ENCODE results near the gene OR10J4.

OR10J4 gene

GRCh38 chr1:159459551-159459950 is 27.5 kb downstream of the OR10J4 start:
- H3K9me3 ChIP-seq (ENCODE audit: insufficient read depth, low read length) = peaks cover 21% of the 10 kb centered on the region
- TF ChIP-seq SUZ12 (IDR thresholded peaks at IDR 0.05; ENCODE audit: extremely low read depth, insufficient read depth, insufficient read length) = no peak
- TF ChIP-seq YY1 (IDR thresholded peaks at IDR 0.05; ENCODE audit: insufficient read depth, insufficient read length) = no peak
- no peak for TF ChIP-seq ZNF274 (IDR thresholded peaks at IDR 0.05; ENCODE audit: low read depth, low read length)
- no peaks in the 10 kb centered on the region for H3K27me3 ChIP-seq (ENCODE audit: insufficient read depth, insufficient read length)
- no peak for DNase-seq (ENCODE audit: low read depth, low spot score)
- no peak overlapping the region for H3K9ac ChIP-seq (ENCODE audit: insufficient read length, low read depth)
- H3K36me3 ChIP-seq (ENCODE audit: insufficient read depth, insufficient read length, low read length) = no peaks in the 10 kb centered on the region
- H3K4me1 ChIP-seq (ENCODE audit: insufficient read depth, insufficient read length) = no peaks in the 10 kb centered on the region
- no peak overlapping the region for H3K4me3 ChIP-seq (ENCODE audit: insufficient read length, low read depth)

GRCh38 chr1:159465191-159465603 is 33.2 kb downstream of the OR10J4 start:
- no peaks in the 10 kb centered on the region for H3K4me1 ChIP-seq (ENCODE audit: insufficient read depth, insufficient read length)
- H3K9me3 ChIP-seq (ENCODE audit: insufficient read depth, low read length) = peaks cover 21% of the 10 kb centered on the region
- no peak overlapping the region for H3K9ac ChIP-seq (ENCODE audit: insufficient read length, low read depth)
- no peaks in the 10 kb centered on the region for H3K27me3 ChIP-seq (ENCODE audit: insufficient read depth, insufficient read length)
- TF ChIP-seq SUZ12 (IDR thresholded peaks at IDR 0.05; ENCODE audit: extremely low read depth, insufficient read depth, insufficient read length) = no peak
- TF ChIP-seq YY1 (IDR thresholded peaks at IDR 0.05; ENCODE audit: insufficient read depth, insufficient read length) = no peak
- no peak for TF ChIP-seq ZNF274 (IDR thresholded peaks at IDR 0.05; ENCODE audit: low read depth, low read length)
- no peak for DNase-seq (ENCODE audit: low read depth, low spot score)
- H3K36me3 ChIP-seq (ENCODE audit: insufficient read depth, insufficient read length, low read length) = no peaks in the 10 kb centered on the region
- H3K4me3 ChIP-seq (ENCODE audit: insufficient read length, low read depth) = no peak overlapping the region

- Histone ChIP-seq H3K4me1 (ENCODE audit: insufficient read depth, insufficient read length) (no peaks in the 10 kb centered on the region), H3K36me3 (ENCODE audit: insufficient read depth, insufficient read length, low read length) (no peaks in the 10 kb centered on the region), H3K9me3 (ENCODE audit: insufficient read depth, low read length) (no peaks in the 10 kb centered on the region), H3K9ac (ENCODE audit: insufficient read length, low read depth) (no peak overlapping the region), H3K27me3 (ENCODE audit: insufficient read depth, insufficient read length) (no peaks in the 10 kb centered on the region), H3K4me3 (ENCODE audit: insufficient read length, low read depth) (no peak overlapping the region)
- TF ChIP-seq ZNF274 (IDR thresholded peaks at IDR 0.05; ENCODE audit: low read depth, low read length) (no peak), YY1 (IDR thresholded peaks at IDR 0.05; ENCODE audit: insufficient read depth, insufficient read length) (no peak), SUZ12 (IDR thresholded peaks at IDR 0.05; ENCODE audit: extremely low read depth, insufficient read depth, insufficient read length) (no peak)
- DNase-seq (ENCODE audit: low read depth, low spot score) = no peak
These were observed 36.3 kb downstream of the OR10J4 start for GRCh38 chr1:159468321-159468720.

GRCh38 chr1:159469921-159470533 is 38.0 kb downstream of the OR10J4 start:
- Histone ChIP-seq H3K36me3 (ENCODE audit: insufficient read depth, insufficient read length, low read length) (no peaks in the 10 kb centered on the region), H3K4me1 (ENCODE audit: insufficient read depth, insufficient read length) (no peaks in the 10 kb centered on the region), H3K4me3 (ENCODE audit: insufficient read length, low read depth) (no peak overlapping the region), H3K27me3 (ENCODE audit: insufficient read depth, insufficient read length) (no peaks in the 10 kb centered on the region), H3K9me3 (ENCODE audit: insufficient read depth, low read length) (no peaks in the 10 kb centered on the region), H3K9ac (ENCODE audit: insufficient read length, low read depth) (no peak overlapping the region)
- TF ChIP-seq ZNF274 (IDR thresholded peaks at IDR 0.05; ENCODE audit: low read depth, low read length) = no peak
- DNase-seq (ENCODE audit: low read depth, low spot score) = no peak

- Histone ChIP-seq H3K27me3 (ENCODE audit: insufficient read depth, insufficient read length) (no peaks in the 10 kb centered on the region), H3K9ac (ENCODE audit: insufficient read length, low read depth) (no peak overlapping the region), H3K36me3 (ENCODE audit: insufficient read depth, insufficient read length, low read length) (no peaks in the 10 kb centered on the region), H3K9me3 (ENCODE audit: insufficient read depth, low read length) (no peaks in the 10 kb centered on the region), H3K4me1 (ENCODE audit: insufficient read depth, insufficient read length) (no peaks in the 10 kb centered on the region), H3K4me3 (ENCODE audit: insufficient read length, low read depth) (no peak overlapping the region)
- DNase-seq (ENCODE audit: low read depth, low spot score) = no peak
- TF ChIP-seq YY1 (IDR thresholded peaks at IDR 0.05; ENCODE audit: insufficient read depth, insufficient read length) (no peak), SUZ12 (IDR thresholded peaks at IDR 0.05; ENCODE audit: extremely low read depth, insufficient read depth, insufficient read length) (no peak), ZNF274 (IDR thresholded peaks at IDR 0.05; ENCODE audit: low read depth, low read length) (no peak)
These were observed 41.3 kb downstream of the OR10J4 start for GRCh38 chr1:159473335-159473734.

- Histone ChIP-seq H3K27me3 (ENCODE audit: insufficient read depth, insufficient read length) (no peaks in the 10 kb centered on the region), H3K9me3 (ENCODE audit: insufficient read depth, low read length) (no peaks in the 10 kb centered on the region), H3K9ac (ENCODE audit: insufficient read length, low read depth) (no peak overlapping the region), H3K4me1 (ENCODE audit: insufficient read depth, insufficient read length) (no peaks in the 10 kb centered on the region), H3K36me3 (ENCODE audit: insufficient read depth, insufficient read length, low read length) (no peaks in the 10 kb centered on the region), H3K4me3 (ENCODE audit: insufficient read length, low read depth) (no peak overlapping the region)
- DNase-seq (ENCODE audit: low read depth, low spot score) = no peak
- TF ChIP-seq ZNF274 (IDR thresholded peaks at IDR 0.05; ENCODE audit: low read depth, low read length) = no peak
- TF ChIP-seq YY1 (IDR thresholded peaks at IDR 0.05; ENCODE audit: insufficient read depth, insufficient read length) = no peak
- TF ChIP-seq SUZ12 (IDR thresholded peaks at IDR 0.05; ENCODE audit: extremely low read depth, insufficient read depth, insufficient read length) = no peak
These were observed 42.9 kb downstream of the OR10J4 start for GRCh38 chr1:159474926-159475325.
